HG02763 (cell line): Measurements from ENCODE around the gene NBPF11.
"Not testable (repeated sequence)": the region's sequence is repeated elsewhere in the genome, so short reads cannot be mapped to it uniquely, and the experiment has no call there.

Source experiments
- ATAC-seq: cut with Tn5 transposase; IDR thresholded peaks from one replicate; pipeline ENCODE4 v1.9.1; 2021; ENCODE audit warnings: mild to moderate bottlenecking, moderate library complexity; ENCODE audit not compliant: unreplicated experiment

Gene NBPF11, protein sequence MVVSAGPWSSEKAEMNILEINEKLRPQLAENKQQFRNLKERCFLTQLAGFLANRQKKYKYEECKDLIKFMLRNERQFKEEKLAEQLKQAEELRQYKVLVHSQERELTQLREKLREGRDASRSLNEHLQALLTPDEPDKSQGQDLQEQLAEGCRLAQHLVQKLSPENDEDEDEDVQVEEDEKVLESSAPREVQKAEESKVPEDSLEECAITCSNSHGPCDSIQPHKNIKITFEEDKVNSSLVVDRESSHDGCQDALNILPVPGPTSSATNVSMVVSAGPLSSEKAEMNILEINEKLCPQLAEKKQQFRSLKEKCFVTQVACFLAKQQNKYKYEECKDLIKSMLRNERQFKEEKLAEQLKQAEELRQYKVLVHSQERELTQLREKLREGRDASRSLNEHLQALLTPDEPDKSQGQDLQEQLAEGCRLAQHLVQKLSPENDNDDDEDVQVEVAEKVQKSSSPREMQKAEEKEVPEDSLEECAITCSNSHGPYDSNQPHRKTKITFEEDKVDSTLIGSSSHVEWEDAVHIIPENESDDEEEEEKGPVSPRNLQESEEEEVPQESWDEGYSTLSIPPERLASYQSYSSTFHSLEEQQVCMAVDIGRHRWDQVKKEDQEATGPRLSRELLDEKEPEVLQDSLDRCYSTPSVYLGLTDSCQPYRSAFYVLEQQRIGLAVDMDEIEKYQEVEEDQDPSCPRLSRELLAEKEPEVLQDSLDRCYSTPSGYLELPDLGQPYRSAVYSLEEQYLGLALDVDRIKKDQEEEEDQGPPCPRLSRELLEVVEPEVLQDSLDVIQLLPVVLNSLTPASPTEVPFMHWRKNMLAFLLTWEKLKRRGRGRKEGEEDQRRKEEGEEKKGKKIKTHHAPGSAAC

DNA sequence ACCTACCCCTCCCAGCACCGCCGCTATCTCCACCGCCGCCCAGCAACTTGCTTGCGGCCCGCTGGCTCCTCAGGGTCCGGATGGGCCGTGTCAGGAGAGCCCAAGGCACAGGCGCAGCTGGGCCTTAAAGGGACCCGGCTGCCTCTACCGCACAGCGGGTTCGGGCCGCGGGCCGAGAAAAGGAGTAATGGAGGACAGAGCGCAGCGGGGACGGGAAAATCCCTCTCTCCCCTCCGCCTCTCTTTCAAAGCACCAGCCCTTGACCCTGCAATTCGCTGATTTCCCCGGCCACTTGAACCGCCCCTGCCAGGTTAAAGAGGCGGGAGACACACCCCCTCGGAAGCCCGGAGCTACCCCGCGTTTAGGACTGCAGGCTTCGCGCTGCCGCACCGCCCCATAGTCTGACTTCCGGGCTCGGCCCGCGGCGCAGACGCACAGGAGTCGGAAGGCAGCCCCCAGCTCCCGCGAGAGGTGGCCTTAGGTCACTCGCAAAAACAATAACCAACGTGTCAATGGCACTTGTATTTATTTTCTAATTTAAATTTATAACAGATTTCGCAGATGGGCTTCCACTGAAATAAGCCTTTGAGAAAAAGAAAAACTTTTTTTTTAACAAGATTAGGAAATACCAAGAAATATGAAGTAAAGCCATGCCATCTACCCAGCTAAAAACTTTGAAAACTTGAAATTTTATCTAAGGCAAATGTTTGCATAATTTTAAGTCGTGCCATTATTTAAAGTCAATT, at the start of gene NBPF11:
TSS of gene NBPF11 (minus strand) at position 371 of the 746 bp plus-strand sequence. CDS start 25,278 bp downstream, outside the sequence.
- peak; percentile 82 for ATAC-seq

DNA sequence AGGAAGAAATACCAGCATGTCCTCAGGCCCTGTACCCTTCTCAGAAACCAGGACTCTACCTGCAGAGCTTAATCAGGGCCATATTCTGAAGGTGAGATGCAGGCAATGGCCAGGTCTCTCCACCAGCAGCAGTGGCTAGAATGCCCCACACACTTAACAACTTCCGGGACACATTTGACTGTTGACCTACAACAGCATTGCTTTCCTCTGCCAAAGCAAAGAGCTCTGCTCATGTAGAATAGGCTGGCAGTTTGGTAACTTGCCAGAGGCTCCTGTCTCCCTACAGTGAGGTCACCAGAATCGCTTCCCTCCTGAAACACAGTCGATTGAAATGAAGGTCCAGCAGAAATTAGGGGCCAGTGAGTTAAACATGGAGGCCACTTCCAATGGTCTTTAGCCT, 45.3 kb upstream of the NBPF11 start:
- ATAC-seq = not testable (repeated sequence)

DNA sequence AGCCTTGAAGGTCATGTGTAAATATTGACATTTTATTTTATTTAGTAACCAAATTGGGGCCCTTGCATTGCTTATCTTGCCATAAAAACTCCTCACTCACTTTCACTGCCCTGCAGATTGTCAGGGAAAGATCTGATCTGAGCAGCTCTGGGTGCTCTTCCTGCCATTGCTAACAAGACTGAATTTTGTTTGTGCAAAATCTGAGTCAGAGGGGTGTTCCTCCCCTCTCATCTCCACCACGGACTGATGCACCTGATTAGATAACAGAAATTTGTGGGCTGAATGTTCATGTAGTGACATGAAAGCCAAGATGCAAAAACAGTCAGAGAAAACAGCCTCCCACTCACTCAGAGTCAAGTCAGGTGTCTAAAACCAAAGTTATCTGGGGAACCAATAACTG, 44.9 kb upstream of the NBPF11 start:
- not testable (repeated sequence) for ATAC-seq

DNA sequence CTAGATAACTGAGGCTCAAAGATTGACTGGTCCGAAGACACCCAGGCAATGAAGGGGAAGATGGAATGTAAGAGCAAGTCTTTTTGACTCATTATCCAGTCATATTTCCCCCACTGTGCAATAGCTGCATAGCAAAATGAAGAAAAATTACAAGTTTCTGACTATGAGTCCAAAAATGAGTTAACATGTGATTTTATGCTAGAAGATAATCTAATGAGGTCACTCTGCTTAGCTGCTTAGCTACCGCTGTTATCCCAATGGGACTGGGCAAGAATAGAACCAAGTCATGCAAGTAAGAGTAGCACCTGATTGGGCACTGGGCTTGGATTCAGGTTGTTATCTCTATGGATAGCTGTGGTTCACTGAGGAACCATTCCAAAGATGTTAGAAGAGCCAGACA, 43.0 kb upstream of the NBPF11 start:
- ATAC-seq = not testable (repeated sequence)

DNA sequence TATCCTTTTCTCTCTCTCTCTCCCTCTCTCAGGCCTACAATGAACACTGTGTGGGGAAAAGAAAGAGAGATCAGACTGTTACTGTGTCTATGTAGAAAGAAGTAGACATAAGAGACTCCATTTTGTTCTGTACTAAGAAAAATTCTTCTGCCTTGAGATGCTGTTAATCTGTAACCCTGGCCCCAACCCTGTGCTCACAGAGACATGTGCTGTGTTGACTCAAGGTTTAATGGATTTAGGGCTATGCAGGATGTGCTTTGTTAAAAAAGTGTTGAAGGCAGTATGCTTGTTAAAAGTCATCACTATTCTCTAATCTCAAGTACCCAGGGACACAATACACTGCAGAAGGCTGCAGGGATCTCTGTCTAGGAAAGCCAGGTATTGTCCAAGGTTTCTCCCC, 36.7 kb upstream of the NBPF11 start:
- ATAC-seq = not testable (repeated sequence)

DNA sequence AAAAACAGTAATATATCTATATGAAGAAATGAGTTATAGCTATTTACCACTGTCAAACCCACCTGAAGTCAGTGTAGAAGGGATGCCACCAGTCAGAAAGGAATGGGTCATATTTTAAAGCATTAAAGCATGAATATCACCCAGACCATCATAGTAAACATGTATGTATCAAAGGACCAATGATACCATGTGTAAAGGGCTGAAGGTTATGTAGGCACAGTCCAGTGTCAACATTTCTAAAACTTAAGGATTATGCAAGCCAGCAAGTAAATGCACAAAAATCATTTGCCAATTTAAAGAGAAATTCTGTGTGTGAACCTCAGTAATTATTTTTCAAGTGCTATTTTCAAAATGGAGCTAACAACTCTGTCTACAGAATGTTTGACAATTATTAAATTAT, 26.6 kb upstream of the NBPF11 start:
- ATAC-seq = not testable (repeated sequence)

DNA sequence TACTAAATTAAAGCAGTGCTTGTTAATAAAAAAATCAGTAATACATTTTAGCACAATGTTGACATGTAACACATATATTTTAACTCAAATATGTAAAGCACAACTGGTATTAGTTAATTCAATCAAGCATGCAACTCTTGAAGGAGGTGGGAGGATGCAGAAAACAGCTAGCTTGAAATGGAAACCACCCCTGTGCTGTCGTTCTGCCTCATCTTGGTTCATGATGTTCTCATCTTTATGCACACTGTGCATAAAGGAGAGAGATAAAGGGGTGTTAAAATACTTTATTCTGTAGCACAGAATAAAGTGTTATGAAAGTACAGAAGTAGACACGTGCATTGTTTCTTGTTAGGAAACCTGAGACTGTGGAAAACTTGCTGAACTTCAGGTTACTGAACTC, 23.3 kb upstream of the NBPF11 start:
- not testable (repeated sequence) for ATAC-seq

DNA sequence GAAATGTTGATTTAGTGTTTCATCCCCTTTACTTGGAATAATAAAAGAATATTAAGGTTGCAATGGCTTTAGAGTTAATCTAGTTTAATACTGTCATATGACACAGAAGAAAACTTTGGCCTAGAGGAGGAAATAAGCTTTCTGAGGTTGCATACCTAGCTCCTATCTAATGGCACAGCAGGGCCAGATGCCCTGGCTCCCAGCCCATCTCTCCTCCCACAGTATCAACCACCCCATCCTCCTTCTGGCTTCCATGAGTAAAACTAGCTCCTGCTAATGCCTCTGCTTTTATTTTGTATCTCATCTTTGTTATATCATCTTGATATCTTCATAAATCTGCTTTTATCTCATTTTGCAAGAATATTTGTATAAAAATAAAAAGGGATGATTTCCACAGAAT, 19.9 kb upstream of the NBPF11 start:
- ATAC-seq = not testable (repeated sequence)

DNA sequence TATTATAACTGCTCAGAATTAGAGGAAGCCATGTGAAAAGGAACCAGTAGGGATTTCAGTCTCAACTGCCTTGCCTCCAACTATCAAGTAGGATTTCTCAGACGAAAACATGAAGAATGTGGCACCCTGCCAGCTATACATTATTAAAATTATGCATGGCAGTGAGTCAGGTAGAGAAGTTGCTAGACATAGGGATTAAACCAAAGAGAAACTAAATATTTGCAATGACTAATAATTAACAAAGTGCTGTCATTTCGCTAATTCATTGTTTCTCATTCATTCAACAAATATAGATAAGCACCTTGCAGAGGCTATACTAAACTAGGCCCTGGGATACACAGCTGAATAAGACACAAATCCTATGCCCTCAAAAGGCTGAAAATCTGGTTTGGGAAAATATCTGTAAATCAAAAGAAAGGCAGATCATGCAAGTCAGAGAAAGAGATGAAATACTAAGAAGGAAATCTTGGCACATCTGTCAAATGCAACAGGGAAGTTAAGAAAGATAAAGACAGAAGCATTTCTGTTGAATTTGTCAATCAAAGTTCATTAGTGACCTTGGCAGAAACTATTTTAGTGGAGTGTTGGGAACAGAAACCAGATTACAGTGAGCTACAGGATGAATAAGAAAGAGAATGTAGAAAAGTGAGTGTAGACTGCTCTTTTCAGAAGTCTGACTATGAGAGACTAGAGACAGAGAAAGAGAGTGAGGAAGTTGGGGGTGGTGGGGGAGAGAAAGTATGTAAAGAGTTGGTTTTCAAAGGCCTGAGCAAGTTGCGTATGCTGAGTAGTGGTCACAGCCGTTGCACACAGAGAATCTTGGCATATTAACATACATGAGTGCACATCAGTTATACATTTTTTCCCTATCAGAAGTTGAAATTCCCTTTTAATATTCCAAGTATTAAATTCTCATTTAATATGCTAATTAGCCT, 14.7 kb upstream of the NBPF11 start:
- ATAC-seq = no peak

DNA sequence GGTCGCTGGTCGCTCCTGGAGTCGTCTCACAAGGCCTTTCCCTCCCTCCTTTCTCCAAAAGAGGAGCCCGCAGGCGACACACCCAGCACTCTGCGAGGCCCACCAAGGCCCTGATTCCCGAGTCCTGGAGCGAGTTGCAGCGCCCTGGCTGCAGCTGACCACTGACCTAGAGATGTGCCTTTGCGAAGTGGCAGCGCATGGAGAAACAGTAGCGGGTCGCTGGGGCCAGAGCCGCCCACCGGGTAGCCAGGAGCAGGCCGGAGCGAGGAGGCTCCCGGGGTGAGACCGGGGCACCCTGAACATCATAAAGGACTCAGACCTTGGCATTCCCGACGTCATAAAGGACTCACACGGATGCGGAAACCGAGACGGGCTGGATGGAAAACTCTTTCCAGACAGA, 10.3 kb upstream of the NBPF11 start:
- no peak for ATAC-seq

DNA sequence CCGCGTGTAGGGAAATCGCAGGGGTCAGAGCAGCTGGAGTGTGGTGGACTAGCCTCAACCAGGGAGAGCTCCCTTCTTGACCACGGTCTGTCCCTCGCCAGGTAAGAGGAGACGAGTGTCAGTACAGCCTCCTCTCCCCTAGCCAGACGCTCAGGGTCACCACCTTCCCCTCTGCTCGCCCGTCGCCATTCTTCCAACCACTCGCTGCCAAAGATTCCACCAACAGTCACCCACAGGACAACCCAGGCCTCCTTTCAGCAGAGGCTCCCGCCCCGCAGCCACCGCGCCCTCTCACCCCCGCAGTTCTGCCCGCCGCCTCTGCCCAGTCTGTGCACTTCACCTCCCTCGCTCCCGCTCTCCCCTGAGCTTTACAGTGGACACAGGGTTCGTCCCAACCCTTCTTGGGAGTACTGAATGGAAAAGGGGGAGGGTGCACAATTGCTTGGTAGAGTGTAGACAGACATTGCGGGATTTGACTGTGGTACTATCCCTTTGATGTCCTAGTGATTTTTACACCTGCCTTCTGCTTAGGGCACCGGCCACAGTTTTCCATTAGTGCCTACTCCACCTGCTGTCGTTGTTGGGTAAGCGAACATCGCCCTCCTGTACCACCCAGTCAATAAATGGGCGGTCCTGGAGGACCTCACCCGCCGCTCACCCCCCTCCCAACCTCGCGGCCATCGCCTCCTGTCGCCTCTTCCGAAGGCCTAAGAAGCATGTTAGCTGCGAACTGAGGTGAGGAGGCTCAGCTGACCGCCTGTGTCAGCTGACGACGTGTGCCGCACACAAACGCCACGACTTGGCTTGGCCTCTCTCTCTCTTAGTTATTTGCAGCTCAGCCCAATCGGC, 9.2 kb upstream of the NBPF11 start:
- no peak for ATAC-seq

DNA sequence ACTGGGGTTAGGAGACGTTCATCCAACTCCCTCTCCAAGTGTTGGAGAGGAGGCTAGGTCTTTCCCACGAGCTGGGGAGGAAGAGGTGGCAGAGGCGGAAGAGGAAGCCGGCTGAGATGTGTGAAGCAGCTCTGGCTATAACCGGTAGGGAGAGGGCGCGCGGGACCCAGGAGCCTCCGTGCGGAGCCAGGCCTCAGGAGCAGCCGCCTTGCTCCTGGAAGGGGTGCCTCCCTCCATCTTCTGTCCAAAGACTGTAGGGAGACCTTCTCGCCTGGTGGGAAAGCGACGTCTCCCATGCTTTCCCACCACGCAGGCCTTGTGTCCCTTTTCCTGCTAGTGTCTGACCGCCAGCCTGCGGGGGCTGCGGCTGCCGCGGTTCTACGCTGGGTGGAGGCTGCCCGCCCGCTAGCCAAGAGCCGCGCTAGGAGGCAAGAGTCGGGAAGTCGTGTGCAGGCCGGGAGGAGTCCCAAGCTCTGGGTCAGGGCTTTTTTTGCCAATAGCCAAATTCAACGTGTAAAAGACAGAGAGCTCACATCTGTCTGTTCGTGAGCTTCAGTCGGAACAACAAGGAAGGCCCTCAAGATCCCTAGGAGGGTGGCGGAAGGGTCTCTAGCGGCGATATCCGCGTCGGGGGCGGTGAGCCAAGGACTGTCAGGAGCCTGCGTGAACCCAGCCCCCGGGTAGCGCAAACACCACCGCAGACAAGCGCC, 8.4 kb upstream of the NBPF11 start:
- no peak for ATAC-seq

DNA sequence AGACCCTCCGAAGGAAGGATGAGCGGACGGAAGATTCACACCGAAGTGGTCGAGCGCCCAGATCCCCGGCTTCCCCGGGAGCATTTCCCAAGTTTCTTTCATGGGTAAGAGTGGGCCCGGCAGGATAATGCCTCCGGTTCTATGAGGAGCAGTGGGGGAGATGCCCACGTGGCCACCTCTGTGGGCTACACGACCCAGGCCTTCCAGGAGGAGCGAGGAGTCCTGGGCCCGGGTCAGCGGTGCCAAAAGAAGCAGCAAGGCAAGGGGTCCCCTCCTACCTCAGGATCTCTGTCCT, 7.9 kb upstream of the NBPF11 start:
- no peak for ATAC-seq

DNA sequence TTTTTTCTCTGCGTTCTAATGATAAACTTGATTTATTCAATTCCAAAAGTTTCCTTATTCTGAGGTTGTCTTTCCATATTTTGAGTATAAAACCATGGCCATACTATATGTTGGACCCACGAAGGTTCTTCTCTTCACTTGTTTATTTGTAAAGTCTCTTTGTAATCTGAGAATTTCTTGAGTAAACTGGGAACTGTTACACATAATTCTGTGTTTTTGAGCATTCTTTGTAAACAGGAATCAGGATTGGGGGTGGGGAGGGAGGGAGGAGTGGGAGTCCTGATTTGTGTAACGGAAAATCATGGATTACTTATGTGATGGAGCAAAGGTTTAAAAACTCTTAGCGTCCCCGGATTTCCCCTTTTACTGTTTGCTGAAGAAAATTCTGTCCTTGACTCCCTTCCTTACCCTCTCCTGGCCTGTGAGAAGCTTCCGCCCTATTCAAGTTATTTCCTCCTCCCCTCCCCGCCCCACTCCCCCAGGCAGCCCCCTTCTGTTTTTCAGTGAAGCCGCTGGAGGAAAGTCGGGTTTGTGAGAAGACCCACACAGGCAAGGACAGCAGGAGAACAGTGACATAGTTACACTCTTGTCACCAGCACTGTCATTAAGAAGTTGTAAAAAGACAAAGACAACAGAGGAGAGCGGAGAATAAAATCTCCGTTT, 6.4 kb upstream of the NBPF11 start:
- no peak for ATAC-seq

DNA sequence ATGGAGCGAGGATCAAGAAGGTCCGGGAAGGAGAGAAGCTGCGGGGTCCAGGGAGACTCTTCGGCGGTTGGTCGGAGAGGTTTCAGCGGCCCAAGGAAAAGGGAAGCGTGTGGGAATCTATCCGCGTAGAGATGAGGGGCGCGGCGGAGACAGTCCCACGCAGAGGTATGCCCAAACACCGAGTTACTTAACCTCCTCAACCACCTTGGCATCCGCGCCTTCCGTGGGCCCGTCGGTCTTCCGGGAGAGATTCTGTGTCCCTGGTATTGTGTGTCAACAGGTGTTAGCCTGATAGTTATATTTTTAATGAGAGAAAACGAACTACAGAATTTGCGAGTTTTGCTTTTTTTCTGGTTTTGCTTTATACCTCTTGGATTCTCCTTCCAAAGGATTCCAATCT, 5.7 kb upstream of the NBPF11 start:
- not testable (repeated sequence) for ATAC-seq

DNA sequence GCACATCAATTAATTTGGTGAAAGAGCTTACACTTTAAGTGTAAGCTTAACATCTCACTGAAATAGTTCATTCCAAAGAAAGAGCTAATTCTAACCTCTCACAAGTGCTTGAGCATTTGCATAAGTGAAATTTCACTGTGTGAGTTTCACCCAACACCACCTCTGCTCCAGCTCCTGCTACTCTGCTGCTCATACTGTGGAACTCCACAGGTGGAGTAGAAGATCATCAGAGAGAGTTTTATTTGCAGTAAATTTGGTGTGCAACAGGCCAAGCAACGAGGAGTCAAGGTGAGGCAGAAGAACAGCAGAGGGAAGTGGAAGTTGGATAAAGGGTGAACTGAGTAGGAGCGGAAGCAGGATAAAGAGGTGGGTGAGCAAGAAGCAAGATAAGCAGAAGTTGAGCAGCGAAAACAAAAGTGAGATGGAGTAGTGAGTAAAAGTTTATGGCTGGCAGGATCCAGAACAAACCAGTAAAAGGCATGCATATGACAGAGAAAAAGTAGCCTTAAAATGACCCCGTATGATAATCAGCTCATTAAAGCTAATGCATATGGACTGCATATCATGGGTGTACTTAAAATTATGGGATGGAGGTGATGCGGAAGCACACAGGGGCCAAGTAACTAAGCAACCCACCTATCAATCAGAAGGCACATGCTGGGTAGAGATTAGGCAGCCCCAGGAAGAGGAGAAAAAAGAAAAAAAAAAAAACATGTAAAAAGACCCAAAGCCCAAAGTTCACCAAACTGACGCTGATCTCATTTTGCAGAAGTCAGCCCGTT, 3.6 kb upstream of the NBPF11 start:
- ATAC-seq = peak; percentile 30

DNA sequence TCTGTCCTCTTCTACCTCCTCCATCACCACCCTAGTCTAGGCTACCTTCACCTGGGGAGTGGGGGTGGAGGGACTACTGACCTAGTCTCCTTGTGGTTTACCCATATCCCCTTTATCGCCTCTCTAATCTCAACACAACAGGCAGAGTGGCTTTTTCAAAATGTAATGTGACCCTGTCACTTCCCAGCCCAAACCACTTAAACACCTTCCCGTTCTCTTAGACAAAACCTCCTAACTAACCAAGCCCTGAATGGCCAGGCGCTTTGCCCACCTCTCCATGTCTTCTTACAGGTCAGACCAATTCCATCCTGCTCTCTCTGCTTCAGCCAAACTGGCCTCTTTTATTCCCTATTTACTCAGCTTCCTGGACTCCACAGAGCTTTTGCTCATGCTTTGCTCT, 714 bp upstream of the NBPF11 start:
- ATAC-seq = not testable (repeated sequence)
